Cardiac fibroblast (primary cell): Measurements from ENCODE around the gene EYS.

Experiments used
- DNase-seq, 2 donors: peaks; one replicate each; pipeline versions ENCODE4 v3.0.0 to v3.0.0-alpha.2; 2010; ENCODE audit warnings: low read depth in 2 of 2
- H3K4me3 ChIP-seq, 2 donors: replicated peaks in 1 of 2; 1 replicate in 1 of 2; 2 replicates in 1 of 2; pipeline ENCODE4 v1.5.1; 2011; ENCODE audit warnings: low read depth in 2 of 2, low read length in 2 of 2, mild to moderate bottlenecking in 2 of 2, moderate library complexity in 1 of 2
- TF ChIP-seq, protein P1 (sequence below): IDR thresholded peaks from one replicate; pipeline ENCODE4 v1.5.1; 2011; ENCODE audit warnings: low read depth, mild to moderate bottlenecking, low read length, inconsistent platforms

Gene EYS

DNA sequence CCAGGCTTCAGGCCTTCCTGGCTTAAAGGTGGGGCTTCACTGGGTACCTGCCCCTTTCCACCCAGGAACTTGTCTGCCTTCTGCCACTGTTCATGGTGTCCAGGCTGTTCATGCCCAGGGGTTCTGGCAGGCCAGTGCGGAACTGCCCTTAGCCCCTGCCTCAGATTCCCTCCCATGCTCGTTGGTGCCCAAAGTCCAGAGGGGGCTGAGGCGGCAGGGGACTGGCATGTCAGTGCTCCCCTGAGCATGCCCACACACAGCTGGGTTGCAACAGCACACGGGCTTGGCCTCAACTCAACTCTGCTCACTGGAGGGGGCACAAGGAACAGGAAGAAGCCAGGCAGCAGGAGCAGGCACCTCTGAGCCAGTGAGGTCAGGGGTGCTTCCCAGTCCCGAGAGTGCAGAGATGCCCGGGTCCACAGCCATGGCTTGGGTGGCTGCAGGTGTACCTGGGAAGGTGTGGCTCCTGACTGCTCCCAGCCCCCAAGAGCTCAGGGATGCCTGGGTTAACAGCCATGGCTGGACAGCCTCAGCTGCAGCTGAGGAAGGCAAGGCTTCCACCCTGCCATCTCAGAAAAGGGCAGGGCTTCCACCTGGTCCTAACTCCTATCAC, 845.9 kb downstream of the EYS start:
- DNase-seq = no peak
- no peak overlapping the region for H3K4me3 ChIP-seq
- TF ChIP-seq, protein P1, sequence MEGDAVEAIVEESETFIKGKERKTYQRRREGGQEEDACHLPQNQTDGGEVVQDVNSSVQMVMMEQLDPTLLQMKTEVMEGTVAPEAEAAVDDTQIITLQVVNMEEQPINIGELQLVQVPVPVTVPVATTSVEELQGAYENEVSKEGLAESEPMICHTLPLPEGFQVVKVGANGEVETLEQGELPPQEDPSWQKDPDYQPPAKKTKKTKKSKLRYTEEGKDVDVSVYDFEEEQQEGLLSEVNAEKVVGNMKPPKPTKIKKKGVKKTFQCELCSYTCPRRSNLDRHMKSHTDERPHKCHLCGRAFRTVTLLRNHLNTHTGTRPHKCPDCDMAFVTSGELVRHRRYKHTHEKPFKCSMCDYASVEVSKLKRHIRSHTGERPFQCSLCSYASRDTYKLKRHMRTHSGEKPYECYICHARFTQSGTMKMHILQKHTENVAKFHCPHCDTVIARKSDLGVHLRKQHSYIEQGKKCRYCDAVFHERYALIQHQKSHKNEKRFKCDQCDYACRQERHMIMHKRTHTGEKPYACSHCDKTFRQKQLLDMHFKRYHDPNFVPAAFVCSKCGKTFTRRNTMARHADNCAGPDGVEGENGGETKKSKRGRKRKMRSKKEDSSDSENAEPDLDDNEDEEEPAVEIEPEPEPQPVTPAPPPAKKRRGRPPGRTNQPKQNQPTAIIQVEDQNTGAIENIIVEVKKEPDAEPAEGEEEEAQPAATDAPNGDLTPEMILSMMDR = no peak

DNA sequence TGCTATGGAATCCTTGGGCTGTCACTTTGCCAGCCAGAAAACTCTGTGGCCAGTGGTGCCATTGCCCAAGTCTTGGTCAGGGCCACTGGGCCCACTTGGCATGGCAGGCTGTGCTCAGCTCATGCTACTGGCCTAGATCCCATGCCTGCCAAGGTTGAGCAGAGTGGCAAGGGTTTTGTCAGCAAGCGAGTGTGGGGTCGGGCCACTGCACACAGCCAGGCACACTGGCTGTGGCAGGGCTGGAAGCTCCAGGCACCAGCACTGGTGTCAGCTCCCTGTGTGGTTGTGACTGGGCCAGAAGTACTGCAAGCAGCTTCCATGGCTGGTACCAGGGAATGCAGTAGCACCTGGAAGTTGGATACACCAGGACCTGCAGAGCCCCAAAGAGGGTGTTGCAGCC, 846.8 kb downstream of the EYS start:
- TF ChIP-seq, protein P1 = no peak
- H3K4me3 ChIP-seq = no peak overlapping the region
- DNase-seq = no peak

DNA sequence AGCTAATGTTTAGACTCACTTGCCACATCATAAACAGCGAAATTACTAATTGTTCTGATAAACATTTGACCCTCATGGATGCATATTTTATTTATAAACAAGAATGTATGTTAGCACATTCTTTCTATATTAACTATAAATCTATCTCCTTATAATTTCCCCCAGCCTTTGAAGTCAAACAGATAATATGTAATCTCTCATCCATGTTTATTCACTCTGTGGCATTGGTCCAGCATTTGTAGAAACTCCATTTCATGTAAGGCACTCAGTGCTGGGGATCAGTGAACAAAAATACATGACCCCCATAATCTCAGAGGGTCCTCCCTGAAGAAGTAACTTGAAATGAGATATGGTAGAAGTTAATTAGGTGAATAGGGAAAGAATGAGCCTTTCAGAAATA, 856.9 kb downstream of the EYS start:
- DNase-seq = no peak
- H3K4me3 ChIP-seq = no peak overlapping the region
- TF ChIP-seq, protein P1 = no peak

DNA sequence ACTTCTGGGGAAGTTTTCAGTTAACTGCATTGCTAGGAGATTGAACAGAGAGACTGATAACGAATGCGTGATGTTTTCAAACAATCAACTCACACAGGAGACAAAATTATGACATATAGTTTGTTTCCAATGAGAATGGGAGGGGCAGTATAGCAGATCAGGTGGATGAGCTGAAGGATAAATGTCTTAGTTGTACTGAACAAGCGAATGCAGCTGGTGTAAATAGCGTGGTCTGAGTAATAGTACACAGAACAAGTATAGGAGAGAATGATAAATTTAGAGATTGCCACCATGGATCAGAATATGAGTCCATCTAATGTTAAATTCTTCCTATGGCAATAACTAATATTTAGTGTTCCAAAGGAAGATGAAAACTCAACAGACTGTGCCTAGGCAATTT, 858.6 kb downstream of the EYS start:
- TF ChIP-seq, protein P1 = no peak
- no peak for DNase-seq
- H3K4me3 ChIP-seq = no peak overlapping the region

DNA sequence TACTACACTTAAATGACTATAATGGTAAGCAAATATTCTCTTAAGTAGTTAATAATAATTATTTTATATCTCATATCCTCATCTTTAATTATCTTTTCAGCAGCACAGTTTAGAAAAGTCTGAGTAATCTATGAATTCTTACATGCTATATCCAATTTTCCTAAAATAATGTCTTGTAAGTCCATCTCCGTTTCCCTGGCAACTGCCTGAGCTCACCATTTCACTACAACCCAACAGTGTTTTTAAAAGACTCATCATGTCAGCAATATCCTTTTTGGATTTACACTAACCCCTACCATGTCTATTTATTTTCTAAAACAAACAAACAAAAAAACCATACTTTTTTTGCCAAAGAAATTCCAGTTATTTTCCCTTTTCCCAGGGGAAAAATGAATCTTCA, 859.6 kb downstream of the EYS start:
- TF ChIP-seq, protein P1 = no peak
- no peak overlapping the region for H3K4me3 ChIP-seq
- no peak for DNase-seq

DNA sequence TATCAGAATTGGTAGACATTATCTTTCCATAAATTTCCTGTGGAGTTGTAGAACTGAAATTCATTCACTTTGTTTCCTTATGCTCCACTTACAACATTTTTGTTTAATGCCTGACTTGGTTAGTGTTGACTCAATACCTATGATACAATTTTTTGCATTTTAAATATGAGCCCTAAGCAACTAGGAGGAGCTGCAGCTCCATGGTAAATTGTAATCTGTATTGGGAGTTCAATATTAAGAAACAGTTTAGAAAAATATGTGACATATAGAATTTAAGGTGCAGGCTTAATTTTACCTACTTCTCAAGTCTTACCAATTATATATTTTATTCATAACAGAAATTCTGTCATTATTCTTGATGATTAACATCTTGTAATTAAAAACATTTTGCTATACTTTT, 868.3 kb downstream of the EYS start:
- DNase-seq = peak; percentile 17
- no peak overlapping the region for H3K4me3 ChIP-seq
- TF ChIP-seq, protein P1 = no peak

DNA sequence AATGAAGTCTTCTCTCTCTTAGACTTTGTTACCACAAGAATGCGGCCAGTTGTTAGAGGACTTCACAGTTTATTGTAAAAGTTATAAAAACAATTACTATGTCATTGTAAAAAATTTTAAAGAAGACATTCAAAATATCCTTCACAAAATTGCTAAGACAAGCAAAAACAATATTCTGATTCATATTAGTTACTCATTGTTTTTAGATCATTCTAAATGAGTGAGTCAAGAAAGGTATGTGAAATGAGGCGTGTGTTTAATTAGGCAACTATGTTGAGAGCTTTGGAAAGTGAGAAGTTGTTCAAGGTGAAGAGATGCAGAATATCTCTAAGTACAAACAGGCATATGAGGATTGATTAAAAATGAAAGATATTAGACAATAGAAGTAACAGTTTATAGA, 875.3 kb downstream of the EYS start:
- H3K4me3 ChIP-seq = no peak overlapping the region
- peak in 1 of 2 donors; percentile 10 for DNase-seq
- TF ChIP-seq, protein P1 = no peak
